GM21723 (cell line): ENCODE data around the gene PPP3R2.
"Not testable (repeated sequence)": the region's sequence is repeated elsewhere in the genome, so short reads cannot be mapped to it uniquely, and the experiment has no call there.

Experiments
- ATAC-seq: cut with Tn5 transposase; IDR thresholded peaks from one replicate; pipeline ENCODE4 v1.9.1; 2021; ENCODE audit warnings: mild to moderate bottlenecking, moderate library complexity; ENCODE audit not compliant: unreplicated experiment

PPP3R2 gene

DNA sequence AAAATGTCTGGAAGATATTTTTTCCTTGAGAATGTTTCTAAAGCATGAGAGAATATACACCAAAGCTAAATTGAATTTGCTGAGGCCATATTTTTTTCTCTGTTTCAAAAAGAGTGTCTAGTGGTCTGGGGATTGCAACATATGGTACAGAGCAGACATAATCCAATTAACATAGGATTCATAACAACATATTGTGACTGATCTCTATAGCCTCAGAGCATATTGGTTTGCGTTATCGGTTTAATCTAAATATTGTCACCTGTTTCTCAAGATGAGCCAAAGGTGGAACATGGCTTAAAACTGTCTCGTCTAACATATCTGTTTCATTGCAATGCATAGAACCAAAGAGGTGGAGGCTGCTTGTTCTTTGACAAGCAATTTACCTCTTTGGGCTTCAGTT is 3.9 kb downstream of the PPP3R2 start:
- ATAC-seq, result no peak

DNA sequence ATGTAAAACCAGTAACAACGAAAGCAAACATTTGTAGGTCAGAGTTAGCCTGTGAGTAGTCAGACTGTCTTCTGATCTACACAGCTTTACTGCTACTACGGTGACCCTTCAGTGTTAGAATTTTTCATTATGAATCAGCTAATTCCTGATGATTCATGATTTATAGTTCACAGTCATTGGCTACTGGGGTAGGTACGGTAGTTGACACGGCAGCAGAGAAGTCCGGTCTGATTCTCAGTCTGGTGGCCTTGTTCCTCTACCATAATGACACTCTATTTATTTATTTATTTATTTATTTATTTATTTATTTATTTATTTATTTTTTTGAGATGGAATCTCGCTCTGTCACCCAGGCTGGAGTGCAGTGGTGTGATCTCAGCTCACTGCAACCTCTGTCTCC is 4.7 kb downstream of the PPP3R2 start:
- ATAC-seq, result not testable (repeated sequence)

DNA sequence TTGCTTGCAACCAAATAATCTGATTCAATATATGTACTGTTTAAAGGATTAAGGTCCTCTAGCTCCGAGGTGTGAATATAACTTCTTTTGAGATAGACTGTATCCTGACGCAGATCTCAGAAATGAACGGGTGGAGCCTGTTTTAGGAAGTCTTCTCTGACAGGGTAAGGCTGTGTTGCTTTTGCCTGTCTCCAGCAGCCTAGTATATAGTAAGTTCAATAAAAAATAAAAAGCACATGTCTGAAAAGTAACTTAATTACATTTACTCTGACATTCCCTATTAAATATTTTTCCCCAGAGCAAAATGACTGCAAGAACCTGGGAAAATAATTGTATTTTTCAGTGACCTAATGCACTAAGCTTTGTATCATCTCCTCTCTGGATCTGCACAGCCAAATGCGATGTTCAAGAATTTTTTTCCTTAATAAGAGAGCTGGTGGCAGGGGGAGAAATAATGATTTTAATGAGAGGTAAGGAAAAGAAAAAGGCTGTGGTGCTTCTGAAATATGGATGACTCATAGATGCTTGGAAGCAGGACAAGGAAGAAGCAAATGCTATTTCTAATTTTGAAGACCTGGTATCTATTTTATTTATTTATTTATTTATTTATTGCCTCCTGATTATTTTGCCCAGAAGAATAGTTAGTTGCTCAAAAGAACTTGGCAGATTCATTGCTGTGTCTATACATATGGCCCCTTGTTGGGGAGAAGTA is 7.3 kb downstream of the PPP3R2 start:
- no peak for ATAC-seq

DNA sequence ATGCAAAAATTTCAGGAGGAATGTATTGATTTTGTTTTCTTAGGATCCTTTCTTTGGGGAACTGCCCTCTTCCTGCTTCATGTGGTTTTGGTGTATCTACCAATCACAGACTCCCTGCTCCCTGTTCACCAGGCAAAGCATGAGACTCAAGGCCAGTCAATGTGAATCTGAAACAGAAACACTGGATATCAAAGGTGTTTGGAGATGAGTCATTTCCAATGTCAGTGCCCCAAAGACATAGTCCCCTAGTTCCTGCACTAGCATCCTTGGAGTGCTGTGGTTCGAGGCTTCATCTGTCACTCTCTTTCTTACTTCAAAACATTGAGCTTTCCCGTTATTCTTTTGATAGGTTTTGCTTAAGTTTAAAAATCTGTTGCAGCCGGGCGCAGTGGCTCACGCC is 8.1 kb downstream of the PPP3R2 start:
- peak; percentile 78 for ATAC-seq

DNA sequence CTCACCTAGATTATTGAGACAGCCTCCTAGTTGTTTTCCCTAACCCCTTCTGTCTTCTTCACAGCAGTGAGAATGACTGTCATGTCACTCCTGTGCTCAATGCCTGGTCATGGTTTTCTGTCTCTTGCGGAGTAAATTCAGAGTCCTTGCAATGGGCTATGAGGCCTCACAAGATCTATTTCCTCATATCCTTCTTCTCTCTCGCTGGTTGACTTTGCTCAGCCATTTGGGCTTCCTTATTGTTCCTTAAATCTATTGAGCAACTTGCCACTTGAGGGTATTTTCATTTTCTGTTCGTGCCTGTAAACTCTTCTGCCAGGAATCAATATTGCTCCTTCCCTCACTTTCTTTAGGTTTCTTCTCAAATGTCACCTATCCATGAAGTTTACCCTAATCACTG is 9.0 kb downstream of the PPP3R2 start:
- no peak for ATAC-seq

DNA sequence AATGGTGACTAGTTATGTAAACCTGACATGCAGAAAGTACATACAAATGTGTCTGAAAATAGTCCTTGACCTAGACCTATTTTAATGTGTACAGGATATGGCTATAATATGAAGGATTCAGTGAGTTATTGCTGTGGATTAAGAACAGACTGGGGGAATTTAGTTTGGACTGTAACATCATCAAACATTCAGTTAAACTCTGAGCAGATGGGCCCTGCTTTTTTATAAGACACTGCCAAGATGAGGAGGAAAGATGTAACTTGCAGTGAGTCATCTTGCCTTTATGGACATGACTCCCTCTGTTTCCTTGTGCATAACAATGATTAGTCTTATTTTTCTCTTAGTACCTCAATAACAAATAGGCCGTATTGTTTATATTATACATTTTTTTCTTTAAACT is 12.2 kb downstream of the PPP3R2 start:
- no peak for ATAC-seq

DNA sequence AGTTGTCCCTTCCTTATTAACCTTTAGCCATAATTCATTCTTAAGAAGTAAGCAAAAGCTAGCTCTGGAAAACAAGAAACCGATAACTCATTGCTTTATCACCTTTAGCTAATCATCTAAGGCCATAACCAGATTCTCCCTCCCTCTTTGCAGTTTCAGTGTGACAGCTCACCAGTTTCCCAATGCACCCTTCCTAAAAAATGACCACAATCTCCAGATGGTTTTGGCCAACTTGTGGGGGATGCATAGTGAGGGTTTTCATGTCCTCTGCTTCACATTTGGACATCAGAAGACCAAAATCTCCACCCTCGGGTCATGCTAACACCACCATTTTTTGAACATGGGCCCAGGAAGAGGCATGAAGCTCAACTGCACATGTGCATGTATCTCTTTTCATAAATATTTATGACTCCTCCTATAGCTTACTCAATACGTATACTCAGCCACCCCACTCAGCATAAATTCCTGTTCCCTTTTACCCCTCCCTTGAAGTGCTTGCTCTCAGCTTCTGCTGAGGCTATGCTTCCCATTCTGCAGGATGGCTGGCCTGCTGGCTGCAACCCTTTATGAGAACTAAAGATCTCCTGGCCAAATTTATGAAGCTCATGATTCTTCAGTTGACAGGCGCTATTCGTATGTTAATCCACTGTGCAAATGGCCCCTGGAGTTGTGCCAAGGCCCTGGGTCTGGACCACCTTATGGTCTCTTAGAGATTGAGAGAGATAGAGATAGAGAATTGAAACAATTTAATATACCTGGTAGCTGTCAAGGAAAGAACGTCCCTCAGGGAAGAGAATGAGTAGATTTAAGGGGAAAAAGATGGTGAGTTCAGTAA is 14.8 kb downstream of the PPP3R2 start:
- no peak for ATAC-seq

DNA sequence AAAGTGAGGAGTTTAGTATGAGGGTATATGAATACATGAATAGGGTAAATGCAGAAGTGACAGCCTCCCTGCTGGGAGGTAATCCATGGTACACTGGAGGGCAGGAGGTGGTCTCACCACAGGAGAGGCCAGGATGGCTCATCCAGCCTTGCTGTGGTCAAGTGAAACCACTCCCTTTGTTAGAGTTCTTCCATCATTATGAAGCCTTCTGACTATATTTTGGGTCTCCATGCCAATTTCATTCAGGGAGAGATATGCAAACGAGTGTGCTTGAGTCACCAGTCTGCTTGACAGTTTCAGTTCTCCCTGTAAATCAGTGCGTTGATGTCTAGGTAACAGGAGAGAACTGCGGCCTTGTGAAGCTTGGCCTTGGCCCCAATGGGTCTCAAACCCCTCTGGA is 16.4 kb downstream of the PPP3R2 start:
- peak; percentile 70 for ATAC-seq

DNA sequence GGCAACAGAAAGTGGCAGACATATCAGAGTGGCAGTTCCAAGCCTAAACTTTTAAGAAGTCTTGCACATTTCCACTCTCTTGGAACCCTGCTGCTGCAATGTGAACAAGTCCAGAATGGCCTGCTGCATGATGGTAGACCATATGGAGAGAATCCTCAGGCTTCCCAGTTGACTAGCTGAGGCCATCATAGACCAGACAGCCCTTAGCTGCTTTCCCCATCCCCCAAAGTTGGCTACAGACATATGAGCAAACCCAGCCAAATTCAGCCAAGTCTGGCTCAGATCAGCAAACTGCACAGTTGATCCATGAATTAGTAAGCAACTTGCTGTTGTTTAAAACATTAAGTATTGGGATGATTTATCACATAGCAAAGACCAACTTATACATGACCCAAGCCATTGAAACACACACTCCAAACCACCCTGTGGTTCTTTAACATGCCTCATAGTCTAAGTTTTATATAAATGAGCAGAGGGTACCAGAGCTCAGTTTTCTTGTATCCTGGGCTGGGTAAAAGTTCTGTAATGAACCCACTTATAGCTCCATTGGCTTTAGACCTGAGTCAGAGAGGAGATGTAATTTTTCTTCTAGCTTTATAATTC is 19.9 kb downstream of the PPP3R2 start:
- no peak for ATAC-seq

DNA sequence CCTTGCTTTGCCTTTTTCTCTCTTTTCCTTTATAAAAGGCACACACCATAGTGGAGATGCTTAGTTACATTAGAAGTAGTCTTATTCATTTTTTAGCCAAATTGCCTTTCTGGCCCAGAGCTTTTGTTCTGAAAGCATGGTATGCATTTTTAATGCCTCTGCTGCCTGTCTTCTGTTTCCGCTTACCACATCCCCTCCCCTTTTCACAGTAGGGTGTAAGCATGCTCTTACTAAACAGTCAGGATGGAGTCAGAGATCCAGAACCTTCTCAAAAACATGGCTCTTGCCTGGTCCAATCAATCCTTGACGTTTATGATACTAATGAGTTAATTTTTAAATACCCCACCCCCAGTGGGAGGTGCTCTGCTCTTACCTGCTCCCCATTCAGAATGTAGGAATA is 22.5 kb downstream of the PPP3R2 start:
- ATAC-seq, result no peak

DNA sequence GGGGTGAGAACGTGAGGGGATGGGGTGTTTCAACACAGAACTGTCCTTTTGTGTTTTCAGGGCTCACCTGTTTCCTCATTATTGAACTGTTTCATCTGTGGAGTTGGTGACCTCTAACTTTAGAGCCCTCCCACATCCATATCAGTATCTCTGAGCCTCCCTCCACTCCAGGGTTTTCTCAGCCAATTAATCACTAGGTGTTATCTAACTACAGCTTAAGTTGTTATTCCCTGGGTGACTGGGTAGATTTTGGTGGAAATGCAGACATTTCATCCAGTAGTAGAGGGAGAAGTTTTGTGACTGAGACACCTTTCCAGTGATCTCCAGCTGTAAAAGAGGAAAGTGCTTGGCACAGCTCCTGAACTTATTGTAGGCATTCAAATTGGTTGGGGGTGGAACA is 23.7 kb downstream of the PPP3R2 start:
- no peak for ATAC-seq

DNA sequence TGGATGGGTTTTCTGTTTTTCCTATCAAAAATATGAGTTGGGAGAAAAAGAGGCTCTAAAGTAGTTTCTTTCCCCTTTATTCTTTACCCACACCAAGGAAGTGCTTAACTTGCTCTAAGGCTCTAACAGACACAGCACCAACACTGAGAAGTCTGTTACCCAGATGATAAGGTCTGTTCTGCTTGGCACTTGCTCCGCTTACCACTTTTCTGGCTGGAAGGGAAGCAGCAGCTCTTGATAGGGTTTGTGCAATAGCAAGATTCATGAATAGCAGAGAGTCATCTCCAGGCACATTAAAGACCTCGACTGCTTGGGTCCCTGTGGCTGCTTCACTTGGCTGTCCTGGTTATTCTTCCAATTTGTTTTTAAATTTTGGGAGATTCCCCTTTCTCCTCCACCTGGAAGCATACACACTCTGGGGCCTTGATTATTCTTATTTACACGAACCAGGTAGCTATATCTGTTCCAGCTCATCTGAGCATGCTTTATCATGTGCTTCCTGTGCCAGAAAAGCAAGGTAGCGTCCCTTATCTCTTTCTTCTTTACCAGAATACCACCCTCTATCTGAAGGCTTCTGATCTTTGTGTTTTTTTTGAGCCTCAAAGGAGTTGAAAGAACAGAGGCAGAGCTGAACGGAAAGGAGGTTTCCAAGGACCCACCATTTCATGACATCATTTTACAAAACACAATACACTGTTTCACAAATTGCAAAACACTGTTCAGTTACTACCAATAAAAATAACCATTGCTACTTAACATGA is 24.8 kb downstream of the PPP3R2 start:
- ATAC-seq, result no peak

DNA sequence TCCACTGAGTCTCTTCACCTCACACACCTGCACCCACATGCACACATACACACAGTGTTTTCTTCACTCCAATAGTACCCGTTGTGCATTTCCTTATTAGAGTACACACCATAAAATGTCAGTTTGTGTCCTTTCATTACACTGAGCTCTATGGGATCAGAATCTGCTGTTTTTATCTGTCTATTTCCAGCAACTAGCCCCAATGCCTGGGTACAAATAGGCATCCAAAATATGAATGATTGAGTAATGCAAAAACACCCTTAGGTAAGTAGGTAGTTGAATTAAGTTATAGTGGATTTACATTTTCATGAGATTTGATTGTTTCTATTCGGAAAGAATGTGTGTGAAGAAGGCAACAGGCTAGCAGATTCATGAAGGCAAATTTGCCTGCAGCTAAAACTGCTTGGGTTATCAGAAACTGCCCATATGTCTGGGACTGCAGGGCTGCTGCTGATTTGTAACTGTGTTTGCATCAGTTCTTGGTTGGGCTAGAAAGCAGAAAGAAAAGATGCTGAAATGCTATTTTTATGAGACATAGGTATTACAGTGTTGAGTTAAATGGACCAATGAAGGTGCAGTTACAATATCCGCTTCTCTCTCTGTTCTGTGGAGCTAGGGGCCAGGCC is 26.9 kb downstream of the PPP3R2 start:
- ATAC-seq, result no peak

DNA sequence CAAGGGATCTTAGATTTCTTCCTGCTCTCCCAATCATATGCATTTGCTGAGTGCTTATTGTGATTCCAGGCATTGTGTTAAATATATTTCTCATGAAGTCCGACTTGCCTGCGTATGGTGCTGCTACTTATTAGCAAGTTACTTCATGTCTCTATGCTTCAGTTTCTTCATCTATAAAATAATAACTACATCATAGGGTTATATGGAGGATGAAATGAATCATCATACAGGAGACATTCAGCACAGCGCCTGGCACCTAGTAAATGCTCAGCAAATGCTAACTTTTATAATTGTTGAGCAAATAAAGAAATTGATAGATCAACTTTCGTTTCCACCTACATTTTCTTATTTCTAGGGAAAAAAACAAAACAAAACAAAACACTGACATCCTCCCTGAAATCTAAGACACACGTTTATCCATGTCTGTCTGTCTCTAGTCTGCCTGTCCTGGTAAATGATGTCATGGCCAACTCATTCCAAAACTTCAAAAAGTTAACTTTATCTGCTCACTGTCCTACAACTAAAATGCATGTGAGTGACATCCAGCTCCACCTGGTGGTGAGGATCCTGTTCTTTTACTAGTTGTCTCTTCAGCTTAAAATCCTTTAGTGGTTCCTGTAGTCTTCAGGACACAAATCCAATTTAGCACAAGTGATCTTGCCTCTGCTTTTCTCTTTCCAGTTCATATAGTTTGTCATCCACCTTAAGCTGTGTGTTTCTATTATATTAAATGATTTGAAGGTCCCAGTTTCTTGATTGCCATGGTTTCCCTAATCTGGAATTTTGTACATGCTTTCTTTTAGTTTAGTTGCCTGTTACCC is 27.7 kb downstream of the PPP3R2 start:
- ATAC-seq, result peak; percentile 84

DNA sequence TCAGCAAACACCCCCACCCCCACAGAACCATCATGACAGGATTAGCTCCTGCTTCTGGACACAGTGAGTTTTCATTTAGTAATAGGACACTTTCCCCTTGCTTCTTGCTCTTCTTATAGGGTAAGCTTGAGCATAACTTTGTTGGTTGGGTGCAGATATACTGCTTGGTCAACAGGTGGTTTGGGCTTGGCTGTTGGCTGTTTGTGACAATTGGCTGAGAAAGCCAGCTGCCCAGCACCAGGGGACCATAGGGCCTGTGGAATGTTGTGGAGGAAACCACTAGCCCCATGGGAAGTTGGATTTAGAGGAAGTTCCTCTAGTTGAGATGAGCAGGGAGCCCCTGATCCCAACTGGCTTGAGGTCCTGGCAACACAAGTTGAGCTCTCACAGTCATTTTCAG is 30.5 kb downstream of the PPP3R2 start:
- no peak for ATAC-seq

DNA sequence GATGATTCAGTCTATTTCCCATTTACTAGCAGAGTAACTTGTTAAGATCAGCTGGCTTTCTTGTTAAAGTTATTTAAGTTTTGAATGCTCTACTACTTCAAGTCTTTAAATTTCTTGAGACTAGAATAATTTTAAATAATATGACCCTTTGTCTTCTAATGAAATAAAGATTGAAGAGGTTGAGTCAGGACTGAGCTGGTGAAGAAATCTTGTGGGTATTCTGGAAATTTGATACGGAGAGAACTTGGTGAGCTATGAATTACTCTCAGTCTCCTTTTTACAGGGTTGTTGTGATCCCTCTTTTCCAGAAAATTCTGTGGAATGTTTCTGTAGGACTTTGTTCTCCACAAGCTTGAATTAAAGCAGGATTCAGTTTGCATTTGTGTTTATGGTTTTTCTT is 31.8 kb downstream of the PPP3R2 start:
- ATAC-seq, result no peak

DNA sequence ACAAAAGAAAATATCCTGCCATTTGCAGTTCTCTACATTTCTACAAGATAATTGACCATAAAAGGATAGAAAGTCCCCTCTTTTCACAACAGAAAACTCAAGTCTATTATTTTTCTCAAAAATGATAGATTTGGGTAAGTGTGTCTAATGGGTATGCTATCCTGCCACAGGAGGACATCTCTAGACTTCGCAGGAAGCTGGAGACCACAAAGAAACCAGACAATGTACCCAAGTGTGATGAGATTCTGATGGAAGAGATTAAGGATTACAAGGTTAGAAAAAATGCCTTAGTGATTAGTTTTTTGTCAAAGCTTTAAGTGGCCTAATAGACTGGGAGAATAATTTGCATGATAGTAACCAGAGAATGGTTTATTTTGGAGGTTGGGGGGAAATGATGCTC is 33.0 kb downstream of the PPP3R2 start:
- no peak for ATAC-seq

DNA sequence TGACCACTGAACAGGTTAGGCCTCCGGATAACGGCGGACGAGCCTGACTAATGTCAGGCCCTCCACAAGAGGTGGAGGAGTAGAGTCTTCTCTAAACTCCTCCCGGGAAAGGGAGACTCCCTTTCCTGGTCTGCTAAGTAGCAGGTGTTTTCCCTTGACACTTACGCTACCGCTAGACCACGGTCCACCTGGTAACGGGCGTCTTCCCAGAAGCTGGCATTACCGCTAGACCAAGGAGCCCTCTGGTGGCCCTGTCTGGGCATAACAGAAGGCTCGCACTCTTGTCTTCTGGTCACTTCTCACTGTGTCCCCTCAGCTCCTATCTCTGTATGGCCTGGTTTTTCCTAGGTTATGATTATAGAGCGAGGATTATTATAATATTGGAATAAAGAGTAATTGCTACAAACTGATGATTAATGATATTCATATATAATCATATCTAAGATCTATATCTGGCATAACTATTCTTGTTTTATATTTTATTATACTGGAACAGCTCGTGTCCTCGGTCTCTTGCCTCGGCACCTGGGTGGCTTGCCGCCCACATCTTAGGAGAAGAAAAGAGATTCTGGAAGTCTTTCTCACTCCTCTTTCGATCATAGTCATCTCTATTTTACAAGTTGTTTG is 45.2 kb downstream of the PPP3R2 start:
- not testable (repeated sequence) for ATAC-seq

DNA sequence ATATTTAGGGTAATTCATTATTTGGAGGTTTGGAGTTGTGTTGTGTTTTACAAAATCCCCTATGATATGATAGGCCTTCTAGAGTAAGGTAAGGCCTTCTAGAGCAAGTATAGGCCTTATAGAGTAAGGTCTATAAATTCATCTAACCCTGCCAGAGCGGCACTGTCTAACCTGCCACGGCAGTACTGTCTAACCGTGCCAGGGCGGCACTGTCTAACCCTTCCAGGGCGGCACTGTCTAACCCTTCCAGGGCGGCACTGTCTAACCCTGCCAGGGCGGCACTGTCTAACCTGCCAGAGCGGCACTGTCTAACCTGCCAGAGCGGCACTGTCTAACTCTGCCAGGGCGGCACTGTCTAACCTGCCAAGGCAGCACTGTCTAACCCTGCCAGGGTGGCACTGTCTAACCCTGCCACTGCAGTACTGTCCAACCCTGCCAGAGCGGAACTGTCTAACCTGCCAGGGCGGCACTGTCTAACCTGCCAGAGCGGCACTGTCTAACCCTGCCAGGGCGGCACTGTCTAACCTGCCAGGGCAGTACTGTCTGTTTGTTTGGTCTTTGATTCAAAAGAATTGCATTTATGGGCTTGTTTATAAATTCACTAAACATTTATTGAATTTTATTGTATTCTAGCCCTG is 51.6 kb downstream of the PPP3R2 start:
- ATAC-seq, result no peak
